HEK293 (cell line): Measurements from ENCODE around the gene IGSF1.

Experiments
- CTCF ChIA-PET: fragments of 350-600 bp; formaldehyde crosslinking; extraction: SDS; loops from one replicate; lab custom pipeline; 2021; ENCODE audit warnings: antibody characterized with exemption; lab: Yijun Ruan, JAX
- POLR2A ChIA-PET: fragments of 300-600 bp; formaldehyde crosslinking; extraction: SDS; loops from one replicate; lab custom pipeline; 2020; ENCODE audit warnings: antibody characterized with exemption, inconsistent platforms; lab: Yijun Ruan, JAX
- H3K27ac ChIP-seq: fragments of 200-500 bp; sonication (Bioruptor generic); 2 replicates; pipeline ENCODE4 v1.5.1; 2014; ENCODE audit warnings: low read depth, low read length, control low read depth, inconsistent platforms; ENCODE audit errors: extremely low read depth
- H3K36me3 ChIP-seq, 2 experiments: fragments of 200-500 bp in 1 of 2; sonication (Bioruptor generic) in 1 of 2; 1 replicate in 1 of 2; 2 replicates in 1 of 2; pipeline ENCODE4 v1.5.1; 2014 to 2017; ENCODE audit warnings: inconsistent platforms in 2 of 2, low read length in 2 of 2; ENCODE audit not compliant: control insufficient read depth in 2 of 2, insufficient read depth in 1 of 2
- H3K4me1 ChIP-seq: fragments of 200-500 bp; sonication (Bioruptor generic); 2 replicates; pipeline ENCODE4 v1.5.1; 2014; ENCODE audit warnings: mild to moderate bottlenecking, low read length, inconsistent platforms; ENCODE audit not compliant: control insufficient read depth, insufficient read depth
- H3K4me3 ChIP-seq: 2 replicates; pipeline ENCODE4 v1.5.1; 2011; ENCODE audit warnings: low read depth, mild to moderate bottlenecking, control low read depth, low read length, moderate library complexity
- H3K9me3 ChIP-seq: fragments of 200-500 bp; sonication (Bioruptor generic); 2 replicates; pipeline ENCODE4 v1.5.1; 2014; ENCODE audit warnings: low read depth, low read length, inconsistent platforms; ENCODE audit not compliant: control insufficient read depth, insufficient read depth
- KLF8 ChIP-seq: fragments of 450-650 bp; formaldehyde crosslinking; IDR thresholded peaks from 2 replicates; pipeline ENCODE4 v1.5.1; 2016; ENCODE audit warnings: missing biosample characterization, missing genetic modification characterization
- OSR2 ChIP-seq: fragments of 450-650 bp; formaldehyde crosslinking; IDR thresholded peaks from 2 replicates; pipeline ENCODE4 v1.5.1; 2016; ENCODE audit warnings: missing biosample characterization, missing genetic modification characterization
- SETDB1 ChIP-seq: IDR thresholded peaks from one replicate; pipeline ENCODE4 v1.6.1; 2017; ENCODE audit warnings: mild to moderate bottlenecking, low read length, moderate library complexity, mixed read lengths; ENCODE audit not compliant: insufficient read length
- SP3 ChIP-seq: fragments of 450-650 bp; formaldehyde crosslinking; IDR thresholded peaks from 2 replicates; pipeline ENCODE4 v1.5.1; 2016; ENCODE audit warnings: missing biosample characterization, missing genetic modification characterization
- SP7 ChIP-seq: fragments of 450-650 bp; formaldehyde crosslinking; IDR thresholded peaks from 2 replicates; pipeline ENCODE4 v1.5.1; 2016; ENCODE audit warnings: missing biosample characterization, missing genetic modification characterization
- ZBTB20 ChIP-seq: fragments of 450-650 bp; formaldehyde crosslinking; IDR thresholded peaks from 2 replicates; pipeline ENCODE4 v1.5.1; 2016; ENCODE audit warnings: missing biosample characterization, missing genetic modification characterization
- ZBTB8A ChIP-seq: fragments of 450-650 bp; formaldehyde crosslinking; IDR thresholded peaks from 2 replicates; pipeline ENCODE4 v1.5.1; 2016; ENCODE audit warnings: missing biosample characterization, missing genetic modification characterization
- ZNF140 ChIP-seq: fragments of 450-650 bp; formaldehyde crosslinking; IDR thresholded peaks from 2 replicates; pipeline ENCODE4 v1.5.1; 2016; ENCODE audit warnings: missing biosample characterization, missing genetic modification characterization
- ZNF2 ChIP-seq: fragments of 450-650 bp; formaldehyde crosslinking; IDR thresholded peaks from 2 replicates; pipeline ENCODE4 v1.5.1; 2016; ENCODE audit warnings: missing biosample characterization, missing genetic modification characterization
- ZNF292 ChIP-seq: fragments of 450-650 bp; formaldehyde crosslinking; IDR thresholded peaks from 2 replicates; pipeline ENCODE4 v1.5.1; 2016; ENCODE audit warnings: low read depth, missing biosample characterization, missing genetic modification characterization, borderline replicate concordance
- ZNF311 ChIP-seq: fragments of 450-650 bp; formaldehyde crosslinking; IDR thresholded peaks from 2 replicates; pipeline ENCODE4 v1.5.1; 2017; ENCODE audit warnings: missing biosample characterization, missing genetic modification characterization, borderline replicate concordance
- ZNF433 ChIP-seq: fragments of 450-650 bp; formaldehyde crosslinking; IDR thresholded peaks from 2 replicates; pipeline ENCODE4 v1.5.1; 2016; ENCODE audit warnings: missing biosample characterization, missing genetic modification characterization, low read depth
- ZNF530 ChIP-seq: fragments of 450-650 bp; formaldehyde crosslinking; IDR thresholded peaks from 2 replicates; pipeline ENCODE4 v1.5.1; 2016; ENCODE audit warnings: low read depth, missing biosample characterization, missing genetic modification characterization
- ZNF555 ChIP-seq: fragments of 450-650 bp; formaldehyde crosslinking; conservative IDR thresholded peaks from 2 replicates; pipeline ENCODE4 v1.5.1; 2017; ENCODE audit warnings: missing biosample characterization, mild to moderate bottlenecking, missing genetic modification characterization, inconsistent platforms
- ZNF585B ChIP-seq: fragments of 450-650 bp; formaldehyde crosslinking; IDR thresholded peaks from 2 replicates; pipeline ENCODE4 v1.5.1; 2016; ENCODE audit warnings: missing biosample characterization, missing genetic modification characterization
- ZNF658 ChIP-seq: fragments of 450-650 bp; formaldehyde crosslinking; IDR thresholded peaks from 2 replicates; pipeline ENCODE4; 2016; ENCODE audit warnings: missing biosample characterization, missing genetic modification characterization
- ZNF701 ChIP-seq: fragments of 450-650 bp; formaldehyde crosslinking; IDR thresholded peaks from 2 replicates; pipeline ENCODE4 v1.5.1; 2016; ENCODE audit warnings: missing biosample characterization, missing genetic modification characterization
- ZNF76 ChIP-seq: fragments of 450-650 bp; formaldehyde crosslinking; IDR thresholded peaks from 2 replicates; pipeline ENCODE4; 2016; ENCODE audit warnings: low read depth, missing biosample characterization, missing genetic modification characterization, borderline replicate concordance
- ZNF768 ChIP-seq: fragments of 450-650 bp; formaldehyde crosslinking; IDR thresholded peaks from 2 replicates; pipeline ENCODE4 v1.5.1; 2018; ENCODE audit warnings: missing biosample characterization, mild to moderate bottlenecking, missing genetic modification characterization
- ZNF830 ChIP-seq: fragments of 450-650 bp; IDR thresholded peaks from 2 replicates; pipeline ENCODE4 v1.5.0; 2018; ENCODE audit warnings: missing biosample characterization, missing genetic modification characterization, low read depth, mild to moderate bottlenecking, moderate library complexity
- TF ChIP-seq, protein P1 (sequence below): fragments of 450-650 bp; formaldehyde crosslinking; IDR thresholded peaks from 2 replicates; pipeline ENCODE4 v1.5.1; 2016; ENCODE audit warnings: missing biosample characterization, missing genetic modification characterization
- TF ChIP-seq, protein P2 (sequence below): fragments of 450-650 bp; formaldehyde crosslinking; IDR thresholded peaks from 2 replicates; pipeline ENCODE4 v1.5.1; 2016; ENCODE audit warnings: missing biosample characterization, missing genetic modification characterization
- TF ChIP-seq, protein P3 (sequence below): fragments of 450-650 bp; formaldehyde crosslinking; IDR thresholded peaks from 2 replicates; pipeline ENCODE4 v1.5.1; 2016; ENCODE audit warnings: missing biosample characterization, missing genetic modification characterization
- TF ChIP-seq, protein P4 (sequence below): fragments of 450-650 bp; IDR thresholded peaks from 2 replicates; pipeline ENCODE4 v1.5.1; 2018; ENCODE audit warnings: missing biosample characterization, missing genetic modification characterization
- TF ChIP-seq, protein P5 (sequence below): fragments of 450-650 bp; formaldehyde crosslinking; IDR thresholded peaks from 2 replicates; pipeline ENCODE4 v1.5.1; 2017; ENCODE audit warnings: missing biosample characterization, missing genetic modification characterization

IGSF1 gene

DNA sequence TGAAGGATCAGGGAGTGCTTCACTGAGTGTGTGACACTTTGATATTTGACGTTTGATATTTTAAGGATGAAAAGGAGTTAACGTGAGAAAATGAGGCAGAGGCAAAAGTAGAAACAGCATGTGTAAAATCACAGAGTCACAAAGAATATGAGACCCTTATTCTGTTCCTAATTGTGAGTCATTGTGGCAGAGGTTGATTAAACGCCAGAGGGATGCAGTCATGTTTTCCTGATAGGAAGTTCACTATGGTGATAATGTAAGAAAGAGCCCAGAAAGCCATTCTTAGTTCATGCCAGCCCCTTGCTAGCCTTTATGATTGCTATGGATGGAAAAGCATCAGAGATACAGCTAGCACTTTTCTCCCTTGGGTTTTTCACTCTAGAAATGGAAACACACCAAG, 33.5 kb upstream of the IGSF1 start:
- Histone ChIP-seq H3K4me3 (no peak overlapping the region), H3K4me1 (no peaks in the 10 kb centered on the region), H3K27ac (no peak overlapping the region), H3K9me3 (no peaks in the 10 kb centered on the region), H3K36me3 (no peaks in the 10 kb centered on the region)
- POLR2A ChIA-PET: no interaction called here
- no peak for TF ChIP-seq ZNF658 (tag by site-specific recombination)
- TF ChIP-seq ZNF530: no peak
- no peak for TF ChIP-seq SP7 (tag by site-specific recombination)
- TF ChIP-seq SP3 (tag by site-specific recombination): no peak
- no peak for TF ChIP-seq ZNF585B (tag by site-specific recombination)
- TF ChIP-seq ZNF433: no peak
- no peak for TF ChIP-seq OSR2
- TF ChIP-seq ZNF830: no peak
- no peak for TF ChIP-seq ZNF701
- TF ChIP-seq ZNF555 (tag by site-specific recombination): no peak
- TF ChIP-seq, protein P1, sequence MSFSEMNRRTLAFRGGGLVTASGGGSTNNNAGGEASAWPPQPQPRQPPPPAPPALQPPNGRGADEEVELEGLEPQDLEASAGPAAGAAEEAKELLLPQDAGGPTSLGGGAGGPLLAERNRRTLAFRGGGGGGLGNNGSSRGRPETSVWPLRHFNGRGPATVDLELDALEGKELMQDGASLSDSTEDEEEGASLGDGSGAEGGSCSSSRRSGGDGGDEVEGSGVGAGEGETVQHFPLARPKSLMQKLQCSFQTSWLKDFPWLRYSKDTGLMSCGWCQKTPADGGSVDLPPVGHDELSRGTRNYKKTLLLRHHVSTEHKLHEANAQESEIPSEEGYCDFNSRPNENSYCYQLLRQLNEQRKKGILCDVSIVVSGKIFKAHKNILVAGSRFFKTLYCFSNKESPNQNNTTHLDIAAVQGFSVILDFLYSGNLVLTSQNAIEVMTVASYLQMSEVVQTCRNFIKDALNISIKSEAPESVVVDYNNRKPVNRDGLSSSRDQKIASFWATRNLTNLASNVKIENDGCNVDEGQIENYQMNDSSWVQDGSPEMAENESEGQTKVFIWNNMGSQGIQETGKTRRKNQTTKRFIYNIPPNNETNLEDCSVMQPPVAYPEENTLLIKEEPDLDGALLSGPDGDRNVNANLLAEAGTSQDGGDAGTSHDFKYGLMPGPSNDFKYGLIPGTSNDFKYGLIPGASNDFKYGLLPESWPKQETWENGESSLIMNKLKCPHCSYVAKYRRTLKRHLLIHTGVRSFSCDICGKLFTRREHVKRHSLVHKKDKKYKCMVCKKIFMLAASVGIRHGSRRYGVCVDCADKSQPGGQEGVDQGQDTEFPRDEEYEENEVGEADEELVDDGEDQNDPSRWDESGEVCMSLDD (tag by site-specific recombination): no peak
- TF ChIP-seq ZBTB8A: no peak
- TF ChIP-seq ZNF311 (tag by site-specific recombination): no peak
- TF ChIP-seq ZBTB20: no peak
- CTCF ChIA-PET: no interaction called here

DNA sequence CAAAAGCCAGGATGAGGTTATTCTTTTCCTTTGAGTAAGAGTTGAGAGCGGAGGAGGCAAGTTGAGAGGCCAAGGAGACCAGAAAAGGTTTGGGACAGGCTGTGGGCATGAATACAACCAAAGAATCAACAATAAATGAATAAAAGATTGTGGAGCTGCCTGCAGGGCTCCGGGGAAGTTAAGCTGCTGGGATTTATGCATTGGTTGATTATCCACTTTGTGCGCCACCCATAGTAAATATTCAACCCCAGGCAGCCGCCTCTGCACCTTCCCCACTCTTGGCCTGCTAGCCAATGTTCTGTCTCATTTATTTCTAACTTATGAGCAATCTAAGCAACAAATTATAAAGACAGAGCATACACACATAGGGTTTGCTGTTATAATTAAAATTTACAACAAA, 28.2 kb upstream of the IGSF1 start:
- POLR2A ChIA-PET: no interaction called here
- Histone ChIP-seq H3K36me3 (no peaks in the 10 kb centered on the region), H3K4me3 (no peak overlapping the region), H3K9me3 (no peaks in the 10 kb centered on the region), H3K4me1 (no peaks in the 10 kb centered on the region), H3K27ac (no peak overlapping the region)
- CTCF ChIA-PET: interaction anchor here (0.7 kb wide), 1 partner anchor 18 kb away, joined by 3 read pairs; no protein-coding TSS in a partner anchor
- TF ChIP-seq, protein P2, sequence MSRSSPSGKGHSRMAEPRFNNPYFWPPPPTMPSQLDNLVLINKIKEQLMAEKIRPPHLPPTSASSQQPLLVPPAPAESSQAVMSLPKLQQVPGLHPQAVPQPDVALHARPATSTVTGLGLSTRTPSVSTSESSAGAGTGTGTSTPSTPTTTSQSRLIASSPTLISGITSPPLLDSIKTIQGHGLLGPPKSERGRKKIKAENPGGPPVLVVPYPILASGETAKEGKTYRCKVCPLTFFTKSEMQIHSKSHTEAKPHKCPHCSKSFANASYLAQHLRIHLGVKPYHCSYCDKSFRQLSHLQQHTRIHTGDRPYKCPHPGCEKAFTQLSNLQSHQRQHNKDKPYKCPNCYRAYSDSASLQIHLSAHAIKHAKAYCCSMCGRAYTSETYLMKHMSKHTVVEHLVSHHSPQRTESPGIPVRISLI (tag by site-specific recombination): no peak
- TF ChIP-seq SETDB1 (no peak), ZBTB20 (no peak), ZNF76 (tag by site-specific recombination) (no peak), ZNF140 (no peak), KLF8 (tag by site-specific recombination) (no peak), ZNF292 (tag by site-specific recombination) (no peak), ZNF768 (tag by site-specific recombination) (no peak), ZNF2 (no peak)
- TF ChIP-seq, protein P3, sequence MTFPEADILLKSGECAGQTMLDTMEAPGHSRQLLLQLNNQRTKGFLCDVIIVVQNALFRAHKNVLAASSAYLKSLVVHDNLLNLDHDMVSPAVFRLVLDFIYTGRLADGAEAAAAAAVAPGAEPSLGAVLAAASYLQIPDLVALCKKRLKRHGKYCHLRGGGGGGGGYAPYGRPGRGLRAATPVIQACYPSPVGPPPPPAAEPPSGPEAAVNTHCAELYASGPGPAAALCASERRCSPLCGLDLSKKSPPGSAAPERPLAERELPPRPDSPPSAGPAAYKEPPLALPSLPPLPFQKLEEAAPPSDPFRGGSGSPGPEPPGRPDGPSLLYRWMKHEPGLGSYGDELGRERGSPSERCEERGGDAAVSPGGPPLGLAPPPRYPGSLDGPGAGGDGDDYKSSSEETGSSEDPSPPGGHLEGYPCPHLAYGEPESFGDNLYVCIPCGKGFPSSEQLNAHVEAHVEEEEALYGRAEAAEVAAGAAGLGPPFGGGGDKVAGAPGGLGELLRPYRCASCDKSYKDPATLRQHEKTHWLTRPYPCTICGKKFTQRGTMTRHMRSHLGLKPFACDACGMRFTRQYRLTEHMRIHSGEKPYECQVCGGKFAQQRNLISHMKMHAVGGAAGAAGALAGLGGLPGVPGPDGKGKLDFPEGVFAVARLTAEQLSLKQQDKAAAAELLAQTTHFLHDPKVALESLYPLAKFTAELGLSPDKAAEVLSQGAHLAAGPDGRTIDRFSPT (tag by site-specific recombination): no peak
- TF ChIP-seq, protein P4, sequence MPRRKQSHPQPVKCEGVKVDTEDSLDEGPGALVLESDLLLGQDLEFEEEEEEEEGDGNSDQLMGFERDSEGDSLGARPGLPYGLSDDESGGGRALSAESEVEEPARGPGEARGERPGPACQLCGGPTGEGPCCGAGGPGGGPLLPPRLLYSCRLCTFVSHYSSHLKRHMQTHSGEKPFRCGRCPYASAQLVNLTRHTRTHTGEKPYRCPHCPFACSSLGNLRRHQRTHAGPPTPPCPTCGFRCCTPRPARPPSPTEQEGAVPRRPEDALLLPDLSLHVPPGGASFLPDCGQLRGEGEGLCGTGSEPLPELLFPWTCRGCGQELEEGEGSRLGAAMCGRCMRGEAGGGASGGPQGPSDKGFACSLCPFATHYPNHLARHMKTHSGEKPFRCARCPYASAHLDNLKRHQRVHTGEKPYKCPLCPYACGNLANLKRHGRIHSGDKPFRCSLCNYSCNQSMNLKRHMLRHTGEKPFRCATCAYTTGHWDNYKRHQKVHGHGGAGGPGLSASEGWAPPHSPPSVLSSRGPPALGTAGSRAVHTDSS (tag by site-specific recombination): no peak
- TF ChIP-seq, protein P5, sequence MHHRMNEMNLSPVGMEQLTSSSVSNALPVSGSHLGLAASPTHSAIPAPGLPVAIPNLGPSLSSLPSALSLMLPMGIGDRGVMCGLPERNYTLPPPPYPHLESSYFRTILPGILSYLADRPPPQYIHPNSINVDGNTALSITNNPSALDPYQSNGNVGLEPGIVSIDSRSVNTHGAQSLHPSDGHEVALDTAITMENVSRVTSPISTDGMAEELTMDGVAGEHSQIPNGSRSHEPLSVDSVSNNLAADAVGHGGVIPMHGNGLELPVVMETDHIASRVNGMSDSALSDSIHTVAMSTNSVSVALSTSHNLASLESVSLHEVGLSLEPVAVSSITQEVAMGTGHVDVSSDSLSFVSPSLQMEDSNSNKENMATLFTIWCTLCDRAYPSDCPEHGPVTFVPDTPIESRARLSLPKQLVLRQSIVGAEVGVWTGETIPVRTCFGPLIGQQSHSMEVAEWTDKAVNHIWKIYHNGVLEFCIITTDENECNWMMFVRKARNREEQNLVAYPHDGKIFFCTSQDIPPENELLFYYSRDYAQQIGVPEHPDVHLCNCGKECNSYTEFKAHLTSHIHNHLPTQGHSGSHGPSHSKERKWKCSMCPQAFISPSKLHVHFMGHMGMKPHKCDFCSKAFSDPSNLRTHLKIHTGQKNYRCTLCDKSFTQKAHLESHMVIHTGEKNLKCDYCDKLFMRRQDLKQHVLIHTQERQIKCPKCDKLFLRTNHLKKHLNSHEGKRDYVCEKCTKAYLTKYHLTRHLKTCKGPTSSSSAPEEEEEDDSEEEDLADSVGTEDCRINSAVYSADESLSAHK (tag by site-specific recombination): no peak
